ENCODE results near the gene SETBP1.

- TF ChIP-seq, protein P1, sequence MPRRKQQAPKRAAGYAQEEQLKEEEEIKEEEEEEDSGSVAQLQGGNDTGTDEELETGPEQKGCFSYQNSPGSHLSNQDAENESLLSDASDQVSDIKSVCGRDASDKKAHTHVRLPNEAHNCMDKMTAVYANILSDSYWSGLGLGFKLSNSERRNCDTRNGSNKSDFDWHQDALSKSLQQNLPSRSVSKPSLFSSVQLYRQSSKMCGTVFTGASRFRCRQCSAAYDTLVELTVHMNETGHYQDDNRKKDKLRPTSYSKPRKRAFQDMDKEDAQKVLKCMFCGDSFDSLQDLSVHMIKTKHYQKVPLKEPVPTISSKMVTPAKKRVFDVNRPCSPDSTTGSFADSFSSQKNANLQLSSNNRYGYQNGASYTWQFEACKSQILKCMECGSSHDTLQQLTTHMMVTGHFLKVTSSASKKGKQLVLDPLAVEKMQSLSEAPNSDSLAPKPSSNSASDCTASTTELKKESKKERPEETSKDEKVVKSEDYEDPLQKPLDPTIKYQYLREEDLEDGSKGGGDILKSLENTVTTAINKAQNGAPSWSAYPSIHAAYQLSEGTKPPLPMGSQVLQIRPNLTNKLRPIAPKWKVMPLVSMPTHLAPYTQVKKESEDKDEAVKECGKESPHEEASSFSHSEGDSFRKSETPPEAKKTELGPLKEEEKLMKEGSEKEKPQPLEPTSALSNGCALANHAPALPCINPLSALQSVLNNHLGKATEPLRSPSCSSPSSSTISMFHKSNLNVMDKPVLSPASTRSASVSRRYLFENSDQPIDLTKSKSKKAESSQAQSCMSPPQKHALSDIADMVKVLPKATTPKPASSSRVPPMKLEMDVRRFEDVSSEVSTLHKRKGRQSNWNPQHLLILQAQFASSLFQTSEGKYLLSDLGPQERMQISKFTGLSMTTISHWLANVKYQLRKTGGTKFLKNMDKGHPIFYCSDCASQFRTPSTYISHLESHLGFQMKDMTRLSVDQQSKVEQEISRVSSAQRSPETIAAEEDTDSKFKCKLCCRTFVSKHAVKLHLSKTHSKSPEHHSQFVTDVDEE (CRISPR knock-in tag; IDR thresholded peaks at IDR 0.05) = no peak
- TF ChIP-seq ARNTL (CRISPR knock-in tag; IDR thresholded peaks at IDR 0.05; ENCODE audit: borderline replicate concordance, low read depth) (no peak), ESRRG (CRISPR knock-in tag; IDR thresholded peaks at IDR 0.05) (no peak), ZNF70 (CRISPR knock-in tag; IDR thresholded peaks at IDR 0.05) (no peak), RARB (CRISPR knock-in tag; IDR thresholded peaks at IDR 0.05) (no peak)
Measured at GRCh38 chr18:44915661-44916060, 235.0 kb downstream of the SETBP1 start.

All from SK-N-SH treated with all-trans-retinoic acid at 6 μM for 48 hours (cell line).